HEK293T (cell line): ENCODE data around the gene CAPN7.

Experiments
- ARNT ChIP-seq: fragments of 450-650 bp; IDR thresholded peaks from 2 replicates; pipeline ENCODE4 v1.6.1; 2017; ENCODE audit warnings: mild to moderate bottlenecking
- BHLHE40 ChIP-seq: fragments of 450-650 bp; IDR thresholded peaks from 2 replicates; pipeline ENCODE4 v1.6.1; 2016; ENCODE audit warnings: mild to moderate bottlenecking, moderate library complexity, borderline replicate concordance
- FOXK2 ChIP-seq: fragments of 450-650 bp; IDR thresholded peaks from 2 replicates; pipeline ENCODE4 v1.6.1; 2016; ENCODE audit warnings: mild to moderate bottlenecking
- FOXM1 ChIP-seq: fragments of 450-650 bp; IDR thresholded peaks from 2 replicates; pipeline ENCODE4 v1.6.1; 2017; ENCODE audit warnings: mild to moderate bottlenecking, borderline replicate concordance
- HDGF ChIP-seq: fragments of 450-650 bp; IDR thresholded peaks from 2 replicates; pipeline ENCODE4 v1.6.1; 2017; ENCODE audit warnings: antibody characterized with exemption, borderline replicate concordance
- SP1 ChIP-seq: fragments of 450-650 bp; IDR thresholded peaks from 2 replicates; pipeline ENCODE4 v1.6.1; 2017

- no peak for TF ChIP-seq BHLHE40
- no peak for TF ChIP-seq ARNT
- no peak for TF ChIP-seq SP1
- TF ChIP-seq HDGF = no peak
- TF ChIP-seq FOXK2 = no peak
- no peak for TF ChIP-seq FOXM1
Observed at GRCh38 chr3:15253023-15253697, 47.1 kb downstream of the CAPN7 start.
